GM23338 (cell line): ENCODE data around the gene KCTD1. TPM values are rescaled to one million over a fixed set of nuclear protein-coding genes. Genes with fewer than 3 reads are reported as not detected.

Experiments used
- ATAC-seq: fragments of 200-7000 bp; cut with Tn5 transposase; 3 replicates; pipeline ENCODE4 v1.9.1; 2020
- DNase-seq: peaks from one replicate; pipeline ENCODE4 v3.0.0-alpha.2; 2015; ENCODE audit warnings: low spot score
- H2AFZ ChIP-seq: fragments of 200-600 bp; sonication (generic); 2 replicates; pipeline ENCODE4 v1.8.0; 2016; ENCODE audit warnings: antibody characterized with exemption, mild to moderate bottlenecking, moderate library complexity
- H3F3A ChIP-seq: fragments of 200-600 bp; sonication (generic); replicated peaks from 2 replicates; pipeline ENCODE4 v1.8.0; 2017; ENCODE audit warnings: antibody characterized with exemption, mixed run types, low read depth
- H3K27ac ChIP-seq: fragments of 200-600 bp; sonication (generic); 2 replicates; pipeline ENCODE4 v1.6.1; 2016; ENCODE audit warnings: low read depth
- H3K27me3 ChIP-seq: fragments of 200-600 bp; sonication (generic); 2 replicates; pipeline ENCODE4 v1.8.0; 2016; ENCODE audit warnings: mild to moderate bottlenecking, mixed run types, moderate library complexity; ENCODE audit not compliant: insufficient read depth
- H3K36me3 ChIP-seq: fragments of 200-600 bp; sonication (generic); 2 replicates; pipeline ENCODE4 v1.8.0; 2016; ENCODE audit warnings: mild to moderate bottlenecking; ENCODE audit not compliant: insufficient read depth
- H3K4me1 ChIP-seq: fragments of 200-600 bp; sonication (generic); 2 replicates; pipeline ENCODE4 v1.8.0; 2016; ENCODE audit warnings: mild to moderate bottlenecking, moderate library complexity; ENCODE audit not compliant: insufficient read depth
- H3K4me2 ChIP-seq: fragments of 200-600 bp; sonication (generic); 2 replicates; pipeline ENCODE4 v1.7.1; 2017; ENCODE audit warnings: mixed run types
- H3K4me3 ChIP-seq: fragments of 200-600 bp; sonication (generic); 2 replicates; pipeline ENCODE4 v1.6.1; 2016; ENCODE audit warnings: mixed run types
- H3K79me2 ChIP-seq: fragments of 200-600 bp; sonication (generic); replicated peaks from 2 replicates; pipeline ENCODE4 v1.8.0; 2017; ENCODE audit warnings: mild to moderate bottlenecking; ENCODE audit not compliant: insufficient read depth
- H3K9me2 ChIP-seq: fragments of 200-600 bp; sonication (generic); 2 replicates; pipeline ENCODE4 v1.8.0; 2017; ENCODE audit not compliant: insufficient read depth
- H4K20me1 ChIP-seq: fragments of 200-600 bp; sonication (generic); replicated peaks from 2 replicates; pipeline ENCODE4 v1.8.0; 2017; ENCODE audit warnings: mild to moderate bottlenecking; ENCODE audit not compliant: insufficient read depth
- H3K27ac Mint-ChIP-seq: 2 replicates; pipeline ENCODE4 v1.8.0; 2020; ENCODE audit warnings: inconsistent platforms, mild to moderate bottlenecking, moderate library complexity, mixed read lengths
- H3K27me3 Mint-ChIP-seq: 3 replicates; pipeline ENCODE4 v1.8.0; 2022; ENCODE audit warnings: low read depth, mild to moderate bottlenecking, moderate library complexity, mixed read lengths, inconsistent platforms; ENCODE audit not compliant: insufficient read depth, poor library complexity
- H3K36me3 Mint-ChIP-seq: 3 replicates; pipeline ENCODE4 v1.8.0; 2021; ENCODE audit warnings: low read depth, mild to moderate bottlenecking, inconsistent platforms, moderate library complexity, mixed read lengths
- H3K4me1 Mint-ChIP-seq: 3 replicates; pipeline ENCODE4 v1.8.0; 2020; ENCODE audit warnings: mild to moderate bottlenecking, inconsistent platforms, mixed read lengths
- H3K4me3 Mint-ChIP-seq: 3 replicates; pipeline ENCODE4 v1.8.0; 2021; ENCODE audit warnings: moderate library complexity, mild to moderate bottlenecking, inconsistent platforms, mixed read lengths
- H3K9me3 Mint-ChIP-seq: 3 replicates; pipeline ENCODE4 v1.8.0; 2020; ENCODE audit warnings: moderate library complexity, mild to moderate bottlenecking, inconsistent platforms, mixed read lengths
- CREB1 ChIP-seq: fragments of 250-450 bp; sonication (Bioruptor Pico); IDR thresholded peaks from 2 replicates; pipeline ENCODE4 v1.5.0; 2020; ENCODE audit warnings: low read depth, mild to moderate bottlenecking, moderate library complexity
- CTCF ChIP-seq, 2 experiments: fragments of 200-600 bp in 1 of 2; sonication (generic) in 1 of 2; conservative IDR thresholded peaks; 2 replicates each; pipeline versions ENCODE4 v1.5.1 to v1.6.1; 2016 to 2017; ENCODE audit warnings: antibody characterized with exemption in 2 of 2, low read depth in 2 of 2, mild to moderate bottlenecking in 2 of 2, moderate library complexity in 1 of 2
- ETS1 ChIP-seq: IDR thresholded peaks from 2 replicates; pipeline ENCODE4 v1.6.1; 2016; ENCODE audit warnings: antibody characterized with exemption
- EZH2 ChIP-seq: fragments of 200-600 bp; sonication (generic); IDR thresholded peaks from one replicate; pipeline ENCODE4 v1.8.0; 2017; ENCODE audit warnings: antibody characterized with exemption, mild to moderate bottlenecking, low read depth; ENCODE audit not compliant: unreplicated experiment
- EZH2phosphoT487 ChIP-seq: fragments of 200-600 bp; sonication (generic); IDR thresholded peaks from one replicate; pipeline ENCODE4 v1.8.1; 2018; ENCODE audit warnings: antibody characterized with exemption; ENCODE audit not compliant: unreplicated experiment
- JUNB ChIP-seq: IDR thresholded peaks from one replicate; pipeline ENCODE4 v1.6.1; 2016; ENCODE audit warnings: antibody characterized with exemption; ENCODE audit not compliant: unreplicated experiment
- NANOG ChIP-seq: IDR thresholded peaks from 2 replicates; pipeline ENCODE4 v1.6.1; 2016; ENCODE audit warnings: antibody characterized with exemption, borderline replicate concordance
- POLR2AphosphoS5 ChIP-seq: IDR thresholded peaks from 2 replicates; pipeline ENCODE4 v1.6.1; 2016; ENCODE audit warnings: antibody characterized with exemption, low read depth
- REST ChIP-seq: IDR thresholded peaks from one replicate; pipeline ENCODE4 v1.6.1; 2018; ENCODE audit warnings: antibody characterized with exemption; ENCODE audit not compliant: unreplicated experiment
- STAT1 ChIP-seq: IDR thresholded peaks from one replicate; pipeline ENCODE4 v1.6.1; 2016; ENCODE audit warnings: antibody characterized with exemption; ENCODE audit not compliant: unreplicated experiment
- ZNF114 ChIP-seq: fragments of 250-450 bp; sonication (Bioruptor Pico); IDR thresholded peaks from 2 replicates; pipeline ENCODE4 v1.5.0; 2020; ENCODE audit warnings: mild to moderate bottlenecking, moderate library complexity
- ZNF331 ChIP-seq: fragments of 250-450 bp; sonication (Bioruptor Pico); IDR thresholded peaks from 2 replicates; pipeline ENCODE4 v1.5.0; 2020; ENCODE audit warnings: low read depth, mild to moderate bottlenecking, moderate library complexity
- ZNF462 ChIP-seq: fragments of 250-450 bp; sonication (Bioruptor Pico); IDR thresholded peaks from 2 replicates; pipeline ENCODE4 v1.5.0; 2020; ENCODE audit warnings: mild to moderate bottlenecking, moderate library complexity
- polyA plus RNA-seq: library from polyadenylated mRNA; unstranded; fragments of >200 nt; fragmentation: Nextera tagmentation; extraction: Ambion mirVana; gene quantifications from 2 replicates; pipeline ENCODE4 v1.2.1, GENCODE V29; 2016
- total RNA-seq: library from RNA; depleted of rRNA; stranded (reverse); fragments of >200 nt; shearing (Covaris generic); gene quantifications from 2 replicates; pipeline ENCODE4 v1.2.3, GENCODE V29; 2014

The KCTD1 gene
- total and polyA plus RNA-seq, 2 experiments from 2014 or later: 7.1 to 20.5 TPM

- Mint-ChIP-seq H3K4me1 (peaks cover 32% of the 10 kb centered on the region), H3K36me3 (peaks cover 8% of the 10 kb centered on the region), H3K27me3 (peaks cover 11% of the 10 kb centered on the region), H3K9me3 (no peaks in the 10 kb centered on the region), H3K27ac (no peak overlapping the region), H3K4me3 (no peak overlapping the region)
- no peak overlapping the region for H3K27ac ChIP-seq
- TF ChIP-seq ZNF114 (no peak), ZNF331 (CRISPR knock-in tag) (no peak), POLR2AphosphoS5 (no peak), CREB1 (no peak), EZH2 (no peak), EZH2phosphoT487 (no peak), JUNB (no peak), CTCF (conservative IDR thresholded peaks at IDR 0.05; ENCODE audit: low read depth in 2 of 2) (no peak), ETS1 (no peak), REST (no peak), STAT1 (no peak), NANOG (no peak), ZNF462 (CRISPR knock-in tag) (no peak)
- no peak for ATAC-seq
- H3K27me3 ChIP-seq: no peaks in the 10 kb centered on the region
- H3K9me2 ChIP-seq: peaks cover 7% of the 10 kb centered on the region
- H3K4me1 ChIP-seq: peaks cover 22% of the 10 kb centered on the region
- no peak overlapping the region for H3K4me2 ChIP-seq
- H4K20me1 ChIP-seq: no peaks in the 10 kb centered on the region
- no peaks in the 10 kb centered on the region for H3K79me2 ChIP-seq
- no peak for DNase-seq
- no peaks in the 10 kb centered on the region for H3F3A ChIP-seq
- no peak overlapping the region for H2AFZ ChIP-seq
- no peak overlapping the region for H3K4me3 ChIP-seq
- H3K36me3 ChIP-seq: no peaks in the 10 kb centered on the region
Observed at GRCh38 chr18:26454192-26454591, 94.2 kb downstream of the KCTD1 start.
